Heart left ventricle (tissue), 13 donors: Measurements from ENCODE around the gene ANKRD11.

ENCODE experiments used
- POLR2A ChIP-seq, 2 donors: fragments of 450-650 bp; IDR thresholded peaks; one replicate each; pipeline ENCODE4 v1.6.1; 2017; ENCODE audit warnings: antibody characterized with exemption in 2 of 2, mild to moderate bottlenecking in 2 of 2, moderate library complexity in 2 of 2
- TF ChIP-seq, protein P1 (sequence below), 12 donors: fragments of 200-600 bp; sonication (generic) in 4 of 12; IDR thresholded peaks; one replicate each; pipeline versions ENCODE4 v1.5.0 to v1.8.0; 2018 to 2022; ENCODE audit warnings: antibody characterized with exemption in 12 of 12, mild to moderate bottlenecking in 5 of 12
- donor health status: ischemic (EF 13 %, LVEDD 7.1; RV severe dilation, severe dysfunction).
- donor health status: DM: no; HTN: yes; CAD: no.
- donor health status: DM: no; HTN: no; CAD: no.
- donor health status: ischemic (EF 25% LVEDD 6.9; RV normal size, moderate dysfunction).
- donor health status: ischemic (EF 25% LVEDD 5.7; RV mildly dilated, moderate dysfunction).
- donor health status: ischemic (EF 35%, LVEDD 5.7; RV mildly dilated, moderate dysfunction).
- donor health status: nonischemic (EF 11% LVEDD 7.7; RV severe dilation, severe dysfunction).
- donor health status: DM: yes; HTN: yes; CAD: no.
- donor health status: PGD.
- donor health status: ischemic (EF 29% LVEDD 5.4; RV normal size, mild dysfunction).
- donor health status: nonischemic (EF 23%, LVEDD 6.1; RV moderate dilation, normal function).

GRCh38 chr16:89241187-89242007, 249.0 kb downstream of the ANKRD11 start:
- TF ChIP-seq, protein P1, sequence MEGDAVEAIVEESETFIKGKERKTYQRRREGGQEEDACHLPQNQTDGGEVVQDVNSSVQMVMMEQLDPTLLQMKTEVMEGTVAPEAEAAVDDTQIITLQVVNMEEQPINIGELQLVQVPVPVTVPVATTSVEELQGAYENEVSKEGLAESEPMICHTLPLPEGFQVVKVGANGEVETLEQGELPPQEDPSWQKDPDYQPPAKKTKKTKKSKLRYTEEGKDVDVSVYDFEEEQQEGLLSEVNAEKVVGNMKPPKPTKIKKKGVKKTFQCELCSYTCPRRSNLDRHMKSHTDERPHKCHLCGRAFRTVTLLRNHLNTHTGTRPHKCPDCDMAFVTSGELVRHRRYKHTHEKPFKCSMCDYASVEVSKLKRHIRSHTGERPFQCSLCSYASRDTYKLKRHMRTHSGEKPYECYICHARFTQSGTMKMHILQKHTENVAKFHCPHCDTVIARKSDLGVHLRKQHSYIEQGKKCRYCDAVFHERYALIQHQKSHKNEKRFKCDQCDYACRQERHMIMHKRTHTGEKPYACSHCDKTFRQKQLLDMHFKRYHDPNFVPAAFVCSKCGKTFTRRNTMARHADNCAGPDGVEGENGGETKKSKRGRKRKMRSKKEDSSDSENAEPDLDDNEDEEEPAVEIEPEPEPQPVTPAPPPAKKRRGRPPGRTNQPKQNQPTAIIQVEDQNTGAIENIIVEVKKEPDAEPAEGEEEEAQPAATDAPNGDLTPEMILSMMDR (IDR thresholded peaks at IDR 0.05): no peak
- peak in 1 of 2 donors; percentile 76 for TF ChIP-seq POLR2A (IDR thresholded peaks at IDR 0.05)
